Upper lobe of left lung (tissue), 4 donors: ENCODE results near the gene DYNLT2B.

Experiments
- EP300 ChIP-seq, 4 donors: sonication (generic); formaldehyde crosslinking; IDR thresholded peaks; one replicate each; pipeline ENCODE4 v1.5.1; 2017; ENCODE audit warnings: antibody characterized with exemption in 4 of 4, control low read depth in 2 of 4
- POLR2A ChIP-seq, 4 donors: fragments of 450-650 bp; IDR thresholded peaks; one replicate each; pipeline ENCODE4 v1.5.1; 2016 to 2017; ENCODE audit warnings: antibody characterized with exemption in 4 of 4, mild to moderate bottlenecking in 2 of 4
- POLR2AphosphoS5 ChIP-seq, 2 donors: sonication (generic); formaldehyde crosslinking; IDR thresholded peaks; one replicate each; pipeline ENCODE4 v1.5.1; 2017; ENCODE audit warnings: antibody characterized with exemption in 2 of 2
- TF ChIP-seq, protein P1 (sequence below), 6 experiments: fragments of 450-650 bp in 4 of 6; fragments of 200-600 bp in 2 of 6; sonication (generic) in 2 of 6; IDR thresholded peaks; one replicate each; pipeline ENCODE4 v1.5.1; 2016 to 2019; ENCODE audit warnings: antibody characterized with exemption in 6 of 6

- TF ChIP-seq, protein P1, sequence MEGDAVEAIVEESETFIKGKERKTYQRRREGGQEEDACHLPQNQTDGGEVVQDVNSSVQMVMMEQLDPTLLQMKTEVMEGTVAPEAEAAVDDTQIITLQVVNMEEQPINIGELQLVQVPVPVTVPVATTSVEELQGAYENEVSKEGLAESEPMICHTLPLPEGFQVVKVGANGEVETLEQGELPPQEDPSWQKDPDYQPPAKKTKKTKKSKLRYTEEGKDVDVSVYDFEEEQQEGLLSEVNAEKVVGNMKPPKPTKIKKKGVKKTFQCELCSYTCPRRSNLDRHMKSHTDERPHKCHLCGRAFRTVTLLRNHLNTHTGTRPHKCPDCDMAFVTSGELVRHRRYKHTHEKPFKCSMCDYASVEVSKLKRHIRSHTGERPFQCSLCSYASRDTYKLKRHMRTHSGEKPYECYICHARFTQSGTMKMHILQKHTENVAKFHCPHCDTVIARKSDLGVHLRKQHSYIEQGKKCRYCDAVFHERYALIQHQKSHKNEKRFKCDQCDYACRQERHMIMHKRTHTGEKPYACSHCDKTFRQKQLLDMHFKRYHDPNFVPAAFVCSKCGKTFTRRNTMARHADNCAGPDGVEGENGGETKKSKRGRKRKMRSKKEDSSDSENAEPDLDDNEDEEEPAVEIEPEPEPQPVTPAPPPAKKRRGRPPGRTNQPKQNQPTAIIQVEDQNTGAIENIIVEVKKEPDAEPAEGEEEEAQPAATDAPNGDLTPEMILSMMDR (IDR thresholded peaks at IDR 0.05), result no peak
- TF ChIP-seq POLR2AphosphoS5 (IDR thresholded peaks at IDR 0.05) (no peak), POLR2A (IDR thresholded peaks at IDR 0.05) (no peak), EP300 (IDR thresholded peaks at IDR 0.05) (no peak)
Observed at GRCh38 chr3:196334982-196335381, 16.9 kb upstream of the DYNLT2B start.
